ENCODE data around the gene CYP21A2.
"Not testable (repeated sequence)": the region's sequence is repeated elsewhere in the genome, so short reads cannot be mapped to it uniquely, and the experiment has no call there.

- not testable (repeated sequence) for TF ChIP-seq POLR2A (IDR thresholded peaks at IDR 0.05; ENCODE audit: extremely low read depth, insufficient read length); MAX (IDR thresholded peaks at IDR 0.05; ENCODE audit: low read depth, low read length); MYC (IDR thresholded peaks at IDR 0.05; ENCODE audit: low read depth, low read length)
- TF ChIP-seq, protein P1, sequence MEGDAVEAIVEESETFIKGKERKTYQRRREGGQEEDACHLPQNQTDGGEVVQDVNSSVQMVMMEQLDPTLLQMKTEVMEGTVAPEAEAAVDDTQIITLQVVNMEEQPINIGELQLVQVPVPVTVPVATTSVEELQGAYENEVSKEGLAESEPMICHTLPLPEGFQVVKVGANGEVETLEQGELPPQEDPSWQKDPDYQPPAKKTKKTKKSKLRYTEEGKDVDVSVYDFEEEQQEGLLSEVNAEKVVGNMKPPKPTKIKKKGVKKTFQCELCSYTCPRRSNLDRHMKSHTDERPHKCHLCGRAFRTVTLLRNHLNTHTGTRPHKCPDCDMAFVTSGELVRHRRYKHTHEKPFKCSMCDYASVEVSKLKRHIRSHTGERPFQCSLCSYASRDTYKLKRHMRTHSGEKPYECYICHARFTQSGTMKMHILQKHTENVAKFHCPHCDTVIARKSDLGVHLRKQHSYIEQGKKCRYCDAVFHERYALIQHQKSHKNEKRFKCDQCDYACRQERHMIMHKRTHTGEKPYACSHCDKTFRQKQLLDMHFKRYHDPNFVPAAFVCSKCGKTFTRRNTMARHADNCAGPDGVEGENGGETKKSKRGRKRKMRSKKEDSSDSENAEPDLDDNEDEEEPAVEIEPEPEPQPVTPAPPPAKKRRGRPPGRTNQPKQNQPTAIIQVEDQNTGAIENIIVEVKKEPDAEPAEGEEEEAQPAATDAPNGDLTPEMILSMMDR (IDR thresholded peaks at IDR 0.05; ENCODE audit: low read depth, low read length): not testable (repeated sequence)
Measured at GRCh38 chr6:32037598-32038524, at the start of gene CYP21A2.
